ENCODE data around the gene CSN2. TPM values are rescaled to one million over a fixed set of nuclear protein-coding genes. Genes with fewer than 3 reads are reported as not detected.
"Not testable (repeated sequence)": the region's sequence is repeated elsewhere in the genome, so short reads cannot be mapped to it uniquely, and the experiment has no call there.

Gene CSN2
- total and polyA plus RNA-seq, 2 donors (not counting 1 experiment from before 2014, with no cell fraction given): not detected

DNA sequence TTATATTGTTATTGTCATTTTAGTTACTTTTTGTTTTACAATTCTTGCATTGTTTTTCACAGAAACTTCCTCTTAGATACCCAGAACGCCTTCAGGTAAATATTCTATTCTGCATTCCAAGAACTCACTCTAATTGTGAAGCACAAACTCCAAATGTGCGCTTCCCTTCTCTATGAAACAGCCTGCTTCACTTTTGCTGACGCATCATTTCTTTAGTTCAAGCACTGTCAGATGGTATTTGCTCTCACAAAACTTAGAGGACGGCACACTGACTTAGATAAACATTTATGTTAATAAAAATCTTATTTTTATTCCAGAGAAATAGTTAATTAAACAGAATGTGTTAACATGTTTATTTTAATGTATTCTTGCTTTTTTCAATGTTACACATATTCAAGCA, 31.4 kb downstream of the CSN2 start:
- Mint-ChIP-seq H3K27me3 (no peaks in the 10 kb centered on the region), H3K4me3 (no peak overlapping the region), H3K9me3 (ENCODE audit: insufficient read depth) (no peaks in the 10 kb centered on the region), H3K4me1 (no peaks in the 10 kb centered on the region), H3K27ac (no peak overlapping the region)
- Histone ChIP-seq H3K27ac (ENCODE audit: low read length in 2 of 2) (no peak overlapping the region), H3K27me3 (replicated peaks in 1 of 4; ENCODE audit: control extremely low read depth in 1 of 4, control insufficient read depth in 3 of 4, insufficient read depth in 4 of 4, low read length in 3 of 4) (no peaks in the 10 kb centered on the region), H2AFZ (ENCODE audit: insufficient read depth, low read depth, low read length, poor library complexity, severe bottlenecking) (no peak overlapping the region), H3K9ac (ENCODE audit: low read length) (no peak overlapping the region), H3K4me2 (replicated peaks; ENCODE audit: low read depth, low read length, poor library complexity, severe bottlenecking) (no peak overlapping the region), H3K36me3 (replicated peaks in 1 of 2; ENCODE audit: control extremely low read depth in 1 of 2, control insufficient read depth in 1 of 2, extremely low read depth in 1 of 2, insufficient read depth in 2 of 2, low read length in 1 of 2) (no peaks in the 10 kb centered on the region), H3K4me1 (ENCODE audit: control insufficient read depth in 2 of 2, insufficient read depth in 2 of 2, low read length in 2 of 2) (no peaks in the 10 kb centered on the region), H3K4me3 (ENCODE audit: control extremely low read depth in 1 of 5, extremely low read depth in 1 of 5, insufficient read depth in 1 of 5, low read depth in 2 of 5, low read length in 4 of 5) (no peak overlapping the region), H4K20me1 (ENCODE audit: control insufficient read depth, insufficient read depth, low read length, poor library complexity, severe bottlenecking) (no peaks in the 10 kb centered on the region), H3K79me2 (ENCODE audit: control insufficient read depth, insufficient read depth, low read length) (no peaks in the 10 kb centered on the region), H3K9me3 (ENCODE audit: control extremely low read depth in 1 of 3, control insufficient read depth in 2 of 3, insufficient read depth in 1 of 3, low read length in 2 of 3) (no peaks in the 10 kb centered on the region)
- TF ChIP-seq, protein P1, sequence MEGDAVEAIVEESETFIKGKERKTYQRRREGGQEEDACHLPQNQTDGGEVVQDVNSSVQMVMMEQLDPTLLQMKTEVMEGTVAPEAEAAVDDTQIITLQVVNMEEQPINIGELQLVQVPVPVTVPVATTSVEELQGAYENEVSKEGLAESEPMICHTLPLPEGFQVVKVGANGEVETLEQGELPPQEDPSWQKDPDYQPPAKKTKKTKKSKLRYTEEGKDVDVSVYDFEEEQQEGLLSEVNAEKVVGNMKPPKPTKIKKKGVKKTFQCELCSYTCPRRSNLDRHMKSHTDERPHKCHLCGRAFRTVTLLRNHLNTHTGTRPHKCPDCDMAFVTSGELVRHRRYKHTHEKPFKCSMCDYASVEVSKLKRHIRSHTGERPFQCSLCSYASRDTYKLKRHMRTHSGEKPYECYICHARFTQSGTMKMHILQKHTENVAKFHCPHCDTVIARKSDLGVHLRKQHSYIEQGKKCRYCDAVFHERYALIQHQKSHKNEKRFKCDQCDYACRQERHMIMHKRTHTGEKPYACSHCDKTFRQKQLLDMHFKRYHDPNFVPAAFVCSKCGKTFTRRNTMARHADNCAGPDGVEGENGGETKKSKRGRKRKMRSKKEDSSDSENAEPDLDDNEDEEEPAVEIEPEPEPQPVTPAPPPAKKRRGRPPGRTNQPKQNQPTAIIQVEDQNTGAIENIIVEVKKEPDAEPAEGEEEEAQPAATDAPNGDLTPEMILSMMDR (IDR thresholded peaks at IDR 0.05): no peak
- no peak for TF ChIP-seq EZH2 (IDR thresholded peaks at IDR 0.05; ENCODE audit: borderline replicate concordance, insufficient read depth, low read depth, low read length, poor library complexity, severe bottlenecking)
- 88% methylated on average over 2 of the region's 4 CpGs for WGBS (ENCODE audit: insufficient coverage)
- ChIA-PET POLR2A (no interaction called here), CTCF (no interaction called here)
- ATAC-seq (ENCODE audit: low read depth) (no peak), DNase-seq (no peak)
- intact Hi-C loops (cut with micrococcal nuclease): no loop called here

DNA sequence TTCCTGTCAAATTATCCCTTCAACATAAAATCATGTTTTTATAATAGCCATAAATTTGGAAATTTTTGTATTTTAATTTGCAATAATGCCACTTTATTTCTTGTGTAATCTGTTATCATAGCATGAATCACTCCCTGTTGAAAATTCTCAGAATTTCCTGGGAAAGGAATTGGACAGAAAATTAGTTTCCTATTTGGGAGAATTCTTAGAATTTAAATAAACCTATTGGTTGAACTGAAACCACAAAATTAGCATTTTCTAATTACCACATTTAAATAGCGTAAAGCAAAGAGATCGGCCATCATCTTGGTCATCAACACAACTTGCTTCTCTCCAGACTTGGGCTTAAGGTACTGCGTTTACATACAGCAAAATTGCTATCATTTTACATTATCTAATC, 34.8 kb downstream of the CSN2 start, which contains the start of gene CSN1S1:
TSS of gene CSN1S1 (plus strand) at position 301 of the 400 bp plus-strand sequence. CDS start 1,488 bp downstream, outside the sequence.
- Histone ChIP-seq H3K4me3 (ENCODE audit: control extremely low read depth in 1 of 5, extremely low read depth in 1 of 5, insufficient read depth in 1 of 5, low read depth in 2 of 5, low read length in 4 of 5) (no peak within 1 kb of the TSS), H2AFZ (ENCODE audit: insufficient read depth, low read depth, low read length, poor library complexity, severe bottlenecking) (no peak within 1 kb of the TSS), H3K27ac (ENCODE audit: low read length in 2 of 2) (no peak within 1 kb of the TSS), H3K9me3 (ENCODE audit: control extremely low read depth in 1 of 3, control insufficient read depth in 2 of 3, insufficient read depth in 1 of 3, low read length in 2 of 3) (no peaks in the 10 kb centered on the region), H4K20me1 (ENCODE audit: control insufficient read depth, insufficient read depth, low read length, poor library complexity, severe bottlenecking) (no peaks in the 10 kb centered on the region), H3K27me3 (replicated peaks in 1 of 4; ENCODE audit: control extremely low read depth in 1 of 4, control insufficient read depth in 3 of 4, insufficient read depth in 4 of 4, low read length in 3 of 4) (no peaks in the 10 kb centered on the region), H3K36me3 (replicated peaks in 1 of 2; ENCODE audit: control extremely low read depth in 1 of 2, control insufficient read depth in 1 of 2, extremely low read depth in 1 of 2, insufficient read depth in 2 of 2, low read length in 1 of 2) (no peaks in the 10 kb centered on the region), H3K4me2 (replicated peaks; ENCODE audit: low read depth, low read length, poor library complexity, severe bottlenecking) (no peak within 1 kb of the TSS), H3K4me1 (ENCODE audit: control insufficient read depth in 2 of 2, insufficient read depth in 2 of 2, low read length in 2 of 2) (no peaks in the 10 kb centered on the region), H3K79me2 (ENCODE audit: control insufficient read depth, insufficient read depth, low read length) (no peaks in the 10 kb centered on the region), H3K9ac (ENCODE audit: low read length) (no peak within 1 kb of the TSS)
- TF ChIP-seq, protein P1 (IDR thresholded peaks at IDR 0.05): no peak
- TF ChIP-seq EZH2 (IDR thresholded peaks at IDR 0.05; ENCODE audit: borderline replicate concordance, insufficient read depth, low read depth, low read length, poor library complexity, severe bottlenecking): no peak
- no peak within 1 kb of the TSS for H3K27ac Mint-ChIP-seq
- H3K9me3 Mint-ChIP-seq (ENCODE audit: insufficient read depth): no peaks in the 10 kb centered on the region
- intact Hi-C loops (cut with micrococcal nuclease): no loop called here
- no peaks in the 10 kb centered on the region for H3K4me1 Mint-ChIP-seq
- no peaks in the 10 kb centered on the region for H3K27me3 Mint-ChIP-seq
- ChIA-PET POLR2A (no interaction called here), CTCF (no interaction called here)
- ATAC-seq (ENCODE audit: low read depth) (no peak), DNase-seq (no peak)
- 94% methylated on average over 3 of the region's 3 CpGs for WGBS (ENCODE audit: insufficient coverage)
- no peak within 1 kb of the TSS for H3K4me3 Mint-ChIP-seq

DNA sequence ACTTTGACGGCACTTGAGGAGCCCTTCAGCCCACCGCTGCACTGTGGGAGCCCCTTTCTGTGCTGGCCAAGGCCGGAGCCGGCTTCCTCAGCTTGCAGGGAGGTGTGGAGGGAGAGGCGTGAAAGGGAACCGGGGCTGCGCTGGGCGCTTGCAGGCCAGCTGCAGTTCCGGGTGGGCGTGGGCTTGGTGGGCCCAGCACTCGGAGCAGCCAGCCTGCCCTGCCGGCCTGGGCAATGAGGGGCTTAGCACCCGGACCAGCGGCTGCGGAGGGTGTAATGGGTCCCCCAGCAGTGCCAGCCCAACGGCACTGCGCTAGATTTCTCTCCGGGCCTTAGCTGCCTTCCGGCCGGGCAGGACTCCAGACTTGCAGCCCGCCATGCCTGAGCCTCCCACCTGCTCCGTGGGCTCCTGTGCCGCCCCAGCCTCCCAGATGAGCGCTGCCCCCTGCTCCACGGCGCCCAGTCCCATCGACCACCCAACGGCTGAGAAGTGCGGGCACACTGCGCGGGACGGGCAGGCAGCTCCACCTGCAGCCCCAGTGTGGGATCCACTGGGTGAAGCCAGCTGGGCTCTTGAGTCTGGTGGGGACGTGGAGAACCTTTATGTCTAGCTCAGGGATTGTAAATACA, 41.6 kb downstream of the CSN2 start:
- H3K27me3 ChIP-seq (replicated peaks in 1 of 4; ENCODE audit: control extremely low read depth in 1 of 4, control insufficient read depth in 3 of 4, insufficient read depth in 4 of 4, low read length in 3 of 4); intact Hi-C loops (cut with micrococcal nuclease); H4K20me1 ChIP-seq (ENCODE audit: control insufficient read depth, insufficient read depth, low read length, poor library complexity, severe bottlenecking); H3K4me3 Mint-ChIP-seq; H3K4me3 ChIP-seq (ENCODE audit: control extremely low read depth in 1 of 5, extremely low read depth in 1 of 5, insufficient read depth in 1 of 5, low read depth in 2 of 5, low read length in 4 of 5); DNase-seq; H3K9ac ChIP-seq (ENCODE audit: low read length); H3K79me2 ChIP-seq (ENCODE audit: control insufficient read depth, insufficient read depth, low read length); H3K27ac ChIP-seq (ENCODE audit: low read length in 2 of 2); CTCF ChIA-PET; H3K27me3 Mint-ChIP-seq; POLR2A ChIA-PET; H3K4me2 ChIP-seq (replicated peaks; ENCODE audit: low read depth, low read length, poor library complexity, severe bottlenecking); H3K27ac Mint-ChIP-seq; H2AFZ ChIP-seq (ENCODE audit: insufficient read depth, low read depth, low read length, poor library complexity, severe bottlenecking); H3K4me1 Mint-ChIP-seq; H3K4me1 ChIP-seq (ENCODE audit: control insufficient read depth in 2 of 2, insufficient read depth in 2 of 2, low read length in 2 of 2); H3K36me3 ChIP-seq (replicated peaks in 1 of 2; ENCODE audit: control extremely low read depth in 1 of 2, control insufficient read depth in 1 of 2, extremely low read depth in 1 of 2, insufficient read depth in 2 of 2, low read length in 1 of 2); H3K9me3 Mint-ChIP-seq (ENCODE audit: insufficient read depth); ATAC-seq (ENCODE audit: low read depth); H3K9me3 ChIP-seq (ENCODE audit: control extremely low read depth in 1 of 3, control insufficient read depth in 2 of 3, insufficient read depth in 1 of 3, low read length in 2 of 3): not testable (repeated sequence)
- WGBS (ENCODE audit: insufficient coverage): 98% methylated on average over 32 of the region's 33 CpGs

Data from B cell (primary cell).